Activated CD4-positive, alpha-beta T cell treated with anti-CD3 and anti-CD28 coated beads for 4 hours (primary cell): ENCODE measurements around the gene FOXB2.
"Not testable (repeated sequence)": the region's sequence is repeated elsewhere in the genome, so short reads cannot be mapped to it uniquely, and the experiment has no call there.

Source experiments
- DNase-seq, 2 donors: peaks; one replicate each; pipeline ENCODE4 v3.0.0-alpha.2; 2020

The FOXB2 gene

GRCh38 chr9:77016526-77017504 lies 2.6 kb upstream of the FOXB2 start:
- DNase-seq: no peak

- no peak for DNase-seq
Measured at GRCh38 chr9:77017505-77017894, 2.0 kb upstream of the FOXB2 start.

GRCh38 chr9:77018058-77018968 lies 1.1 kb upstream of the FOXB2 start:
- DNase-seq: no peak

- no peak for DNase-seq
Measured at GRCh38 chr9:77018969-77019235, 553 bp upstream of the FOXB2 start.

GRCh38 chr9:77019926-77020412 lies 514 bp downstream of the FOXB2 start:
- DNase-seq: peak; percentile 10 to 36

- no peak for DNase-seq
Measured at GRCh38 chr9:77020413-77021290, 1.2 kb downstream of the FOXB2 start.

GRCh38 chr9:77021291-77021894 lies 1.9 kb downstream of the FOXB2 start:
- no peak for DNase-seq

- no peak for DNase-seq
Measured at GRCh38 chr9:77021922-77022782, 2.7 kb downstream of the FOXB2 start.

- no peak for DNase-seq
Measured at GRCh38 chr9:77022783-77023440, 3.5 kb downstream of the FOXB2 start.

- no peak for DNase-seq
Measured at GRCh38 chr9:77023726-77024125, 4.3 kb downstream of the FOXB2 start.

GRCh38 chr9:77024776-77025545 lies 5.5 kb downstream of the FOXB2 start:
- DNase-seq: no peak

- DNase-seq: no peak
Measured at GRCh38 chr9:77028478-77028877, 9.0 kb downstream of the FOXB2 start.

GRCh38 chr9:77030045-77030444 lies 10.6 kb downstream of the FOXB2 start:
- no peak for DNase-seq

GRCh38 chr9:77038281-77039036 lies 19.0 kb downstream of the FOXB2 start:
- DNase-seq: no peak

- no peak for DNase-seq
Measured at GRCh38 chr9:77040340-77040739, 20.9 kb downstream of the FOXB2 start.

GRCh38 chr9:77043743-77044142 lies 24.3 kb downstream of the FOXB2 start:
- DNase-seq: not testable (repeated sequence)

GRCh38 chr9:77060681-77061080 lies 41.2 kb downstream of the FOXB2 start:
- not testable (repeated sequence) for DNase-seq

GRCh38 chr9:77063645-77064285 lies 44.3 kb downstream of the FOXB2 start:
- DNase-seq: no peak
